ENCODE results near the gene PALD1.
"Not testable (repeated sequence)": the region's sequence is repeated elsewhere in the genome, so short reads cannot be mapped to it uniquely, and the experiment has no call there.

The PALD1 gene

DNA sequence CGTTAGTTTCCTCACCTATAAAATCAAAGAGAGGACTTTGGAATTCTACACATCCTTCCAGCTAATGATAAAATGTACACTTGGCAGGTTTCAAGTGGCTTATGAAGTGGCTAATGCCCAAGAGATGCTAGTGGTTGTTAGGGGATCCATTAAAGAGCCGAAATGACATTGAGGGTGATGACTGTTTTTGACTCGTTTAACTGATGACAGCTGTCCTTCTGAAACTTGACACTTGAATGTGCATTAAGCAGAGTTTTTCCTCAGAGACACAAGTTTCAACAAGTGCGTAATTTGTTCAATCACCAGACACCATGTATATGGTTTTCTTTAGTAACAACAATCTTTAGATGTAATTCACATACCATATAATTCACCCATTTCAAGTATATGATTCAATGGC, 125.5 kb downstream of the PALD1 start:
- DNase-seq (ENCODE audit: low read depth in 2 of 2) = no peak

- DNase-seq (ENCODE audit: low read depth in 2 of 2) = no peak
Measured at GRCh38 chr10:70605161-70605560, 126.6 kb downstream of the PALD1 start.

- no peak for DNase-seq (ENCODE audit: low read depth in 2 of 2)
Measured at GRCh38 chr10:70607936-70608335, 129.4 kb downstream of the PALD1 start.

DNA sequence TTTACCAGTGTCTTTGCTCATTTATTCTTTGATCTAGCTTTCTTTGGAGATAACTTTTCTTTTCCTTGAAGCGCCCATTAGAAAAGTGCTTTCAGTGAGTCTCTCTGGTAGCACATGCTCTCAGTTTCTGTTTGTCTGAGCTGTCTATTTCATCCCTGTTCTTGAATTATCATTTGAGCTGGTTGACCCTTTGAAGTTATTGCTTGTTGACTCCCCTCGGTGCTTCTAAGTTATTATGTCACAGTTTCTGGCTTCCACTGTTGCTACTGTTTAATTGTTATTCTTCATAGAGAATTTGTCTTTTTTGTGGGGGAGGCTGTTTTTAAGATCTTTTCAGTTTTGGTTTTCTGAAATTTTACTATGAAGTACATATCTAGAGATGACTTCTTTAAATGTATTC, 135.4 kb downstream of the PALD1 start:
- DNase-seq (ENCODE audit: low read depth in 2 of 2) = no peak

DNA sequence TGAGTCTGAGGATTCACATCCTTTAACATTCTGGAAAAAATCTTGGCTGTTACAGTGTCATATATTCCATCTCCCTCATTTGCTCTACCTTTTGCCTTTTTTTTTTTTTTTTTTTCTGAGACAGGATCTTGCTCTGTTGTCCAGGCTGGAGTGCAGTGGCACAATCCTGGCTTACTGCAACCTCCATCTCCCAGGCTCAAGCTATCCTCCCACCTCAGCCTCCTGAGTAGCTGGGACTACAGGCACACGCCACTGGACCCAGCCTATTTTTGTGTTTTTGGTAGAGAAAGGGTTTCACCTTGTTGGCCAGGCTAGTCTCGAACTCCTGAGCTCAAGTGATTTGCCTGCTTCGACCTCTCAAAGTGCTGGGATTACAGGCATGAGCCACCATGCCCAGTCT, 135.8 kb downstream of the PALD1 start:
- DNase-seq (ENCODE audit: low read depth in 2 of 2) = not testable (repeated sequence)

DNA sequence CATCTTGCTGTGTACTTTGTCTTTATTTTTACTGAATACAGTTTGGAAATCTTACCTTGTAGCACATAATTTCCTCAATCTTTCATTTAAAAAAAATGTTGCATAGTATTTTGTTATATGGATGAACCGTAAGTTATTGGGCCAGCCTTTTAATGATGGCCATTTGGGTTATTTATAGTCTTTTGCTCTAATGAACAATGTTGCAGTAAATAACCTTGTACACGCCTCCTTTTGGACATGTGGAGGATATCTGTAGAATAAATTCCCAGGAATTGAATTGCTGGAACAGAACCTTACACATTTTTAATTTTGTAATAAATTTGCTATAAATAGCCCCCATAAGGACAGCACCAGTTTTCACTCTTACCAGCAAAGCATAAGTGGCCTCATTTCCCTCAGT, 136.6 kb downstream of the PALD1 start:
- DNase-seq (ENCODE audit: low read depth in 2 of 2) = no peak

- DNase-seq (ENCODE audit: low read depth in 2 of 2) = no peak
Measured at GRCh38 chr10:70615784-70616522, 137.4 kb downstream of the PALD1 start.

GRCh38 chr10:70616761-70617160, 138.2 kb downstream of the PALD1 start:
- DNase-seq (ENCODE audit: low read depth in 2 of 2) = no peak

Measured in fibroblast of skin of left biceps (primary cell).